Type B pancreatic cell (in vitro differentiated cells): Measurements from ENCODE around the gene ERC2. TPM values are rescaled to one million over a fixed set of nuclear protein-coding genes. Genes with fewer than 3 reads are reported as not detected.

Experiments
- DNase-seq: peaks from one replicate; pipeline ENCODE4 v3.0.0; 2021; ENCODE audit warnings: mixed read lengths; ENCODE audit not compliant: unreplicated experiment; ENCODE audit errors: extremely low spot score
- H3K27ac Mint-ChIP-seq: 2 replicates; pipeline ENCODE4 v1.8.0; 2021; ENCODE audit warnings: mild to moderate bottlenecking, mixed read lengths
- H3K27me3 Mint-ChIP-seq: 2 replicates; pipeline ENCODE4 v1.8.0; 2021; ENCODE audit warnings: mixed read lengths
- H3K36me3 Mint-ChIP-seq: 2 replicates; pipeline ENCODE4 v1.8.0; 2021; ENCODE audit warnings: mixed read lengths
- H3K4me1 Mint-ChIP-seq: one replicate; pipeline ENCODE4 v1.8.0; 2021; ENCODE audit warnings: mixed read lengths; ENCODE audit not compliant: unreplicated experiment
- H3K4me3 Mint-ChIP-seq: 2 replicates; pipeline ENCODE4 v1.8.0; 2021; ENCODE audit warnings: mild to moderate bottlenecking, mixed read lengths
- H3K9me3 Mint-ChIP-seq: 2 replicates; pipeline ENCODE4 v1.8.0; 2021; ENCODE audit warnings: mixed read lengths
- total RNA-seq: library from RNA; stranded (reverse); gene quantifications from 2 replicates; pipeline ENCODE4 v1.2.1, GENCODE V29; 2021; ENCODE audit warnings: low replicate concordance
- TF ChIP-seq, protein P1 (sequence below): fragments of 200-600 bp; sonication (generic); conservative IDR thresholded peaks from 2 replicates; pipeline ENCODE4 v1.5.0; 2021; ENCODE audit warnings: antibody characterized with exemption, mild to moderate bottlenecking

The ERC2 gene
- total RNA-seq, 1 donor from 2014 or later, result 6.1 TPM

GRCh38 chr3:56190130-56190529, 278.1 kb downstream of the ERC2 start:
- no peaks in the 10 kb centered on the region for H3K4me1 Mint-ChIP-seq
- H3K27ac Mint-ChIP-seq, result no peak overlapping the region
- H3K27me3 Mint-ChIP-seq, result no peaks in the 10 kb centered on the region
- no peak for DNase-seq
- H3K4me3 Mint-ChIP-seq, result no peak overlapping the region
- TF ChIP-seq, protein P1, sequence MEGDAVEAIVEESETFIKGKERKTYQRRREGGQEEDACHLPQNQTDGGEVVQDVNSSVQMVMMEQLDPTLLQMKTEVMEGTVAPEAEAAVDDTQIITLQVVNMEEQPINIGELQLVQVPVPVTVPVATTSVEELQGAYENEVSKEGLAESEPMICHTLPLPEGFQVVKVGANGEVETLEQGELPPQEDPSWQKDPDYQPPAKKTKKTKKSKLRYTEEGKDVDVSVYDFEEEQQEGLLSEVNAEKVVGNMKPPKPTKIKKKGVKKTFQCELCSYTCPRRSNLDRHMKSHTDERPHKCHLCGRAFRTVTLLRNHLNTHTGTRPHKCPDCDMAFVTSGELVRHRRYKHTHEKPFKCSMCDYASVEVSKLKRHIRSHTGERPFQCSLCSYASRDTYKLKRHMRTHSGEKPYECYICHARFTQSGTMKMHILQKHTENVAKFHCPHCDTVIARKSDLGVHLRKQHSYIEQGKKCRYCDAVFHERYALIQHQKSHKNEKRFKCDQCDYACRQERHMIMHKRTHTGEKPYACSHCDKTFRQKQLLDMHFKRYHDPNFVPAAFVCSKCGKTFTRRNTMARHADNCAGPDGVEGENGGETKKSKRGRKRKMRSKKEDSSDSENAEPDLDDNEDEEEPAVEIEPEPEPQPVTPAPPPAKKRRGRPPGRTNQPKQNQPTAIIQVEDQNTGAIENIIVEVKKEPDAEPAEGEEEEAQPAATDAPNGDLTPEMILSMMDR, result no peak
- no peaks in the 10 kb centered on the region for H3K36me3 Mint-ChIP-seq
- no peaks in the 10 kb centered on the region for H3K9me3 Mint-ChIP-seq

GRCh38 chr3:56189536-56189935, 278.7 kb downstream of the ERC2 start:
- TF ChIP-seq, protein P1, result no peak
- Mint-ChIP-seq H3K27me3 (no peaks in the 10 kb centered on the region), H3K36me3 (no peaks in the 10 kb centered on the region), H3K27ac (no peak overlapping the region), H3K4me1 (no peaks in the 10 kb centered on the region), H3K9me3 (no peaks in the 10 kb centered on the region), H3K4me3 (no peak overlapping the region)
- DNase-seq, result no peak

DNA sequence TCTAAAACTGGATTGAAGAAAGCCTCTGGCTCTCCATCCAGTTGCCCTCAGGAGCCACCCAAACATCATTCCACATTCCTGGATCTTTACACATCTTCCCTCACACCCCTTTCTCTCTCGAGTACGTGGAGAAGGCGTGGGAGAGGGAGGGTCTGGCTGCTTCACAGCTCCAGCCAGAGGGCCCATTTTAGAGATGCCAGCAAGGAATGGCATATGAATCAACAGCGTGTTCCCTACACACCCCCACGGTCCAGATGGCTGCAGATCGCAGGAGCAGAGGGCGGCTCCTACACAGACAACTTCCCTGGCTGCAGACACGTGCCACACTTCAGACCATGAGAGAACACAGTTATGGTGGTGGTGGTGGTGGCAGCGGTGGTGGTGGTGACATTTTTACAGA, 280.1 kb downstream of the ERC2 start:
- Mint-ChIP-seq H3K27me3 (no peaks in the 10 kb centered on the region), H3K9me3 (no peaks in the 10 kb centered on the region), H3K4me1 (no peaks in the 10 kb centered on the region), H3K27ac (no peak overlapping the region), H3K36me3 (no peaks in the 10 kb centered on the region), H3K4me3 (no peak overlapping the region)
- no peak for DNase-seq
- TF ChIP-seq, protein P1, result no peak

- no peak for DNase-seq
- Mint-ChIP-seq H3K4me3 (no peak overlapping the region), H3K27me3 (no peaks in the 10 kb centered on the region), H3K36me3 (no peaks in the 10 kb centered on the region), H3K4me1 (no peaks in the 10 kb centered on the region), H3K9me3 (no peaks in the 10 kb centered on the region), H3K27ac (no peak overlapping the region)
- TF ChIP-seq, protein P1, result no peak
Observed at GRCh38 chr3:56187051-56187450, 281.2 kb downstream of the ERC2 start.

GRCh38 chr3:56185827-56186226, 282.4 kb downstream of the ERC2 start:
- Mint-ChIP-seq H3K4me3 (no peak overlapping the region), H3K27ac (no peak overlapping the region), H3K9me3 (no peaks in the 10 kb centered on the region), H3K36me3 (no peaks in the 10 kb centered on the region), H3K27me3 (no peaks in the 10 kb centered on the region), H3K4me1 (no peaks in the 10 kb centered on the region)
- DNase-seq, result no peak
- TF ChIP-seq, protein P1, result no peak

DNA sequence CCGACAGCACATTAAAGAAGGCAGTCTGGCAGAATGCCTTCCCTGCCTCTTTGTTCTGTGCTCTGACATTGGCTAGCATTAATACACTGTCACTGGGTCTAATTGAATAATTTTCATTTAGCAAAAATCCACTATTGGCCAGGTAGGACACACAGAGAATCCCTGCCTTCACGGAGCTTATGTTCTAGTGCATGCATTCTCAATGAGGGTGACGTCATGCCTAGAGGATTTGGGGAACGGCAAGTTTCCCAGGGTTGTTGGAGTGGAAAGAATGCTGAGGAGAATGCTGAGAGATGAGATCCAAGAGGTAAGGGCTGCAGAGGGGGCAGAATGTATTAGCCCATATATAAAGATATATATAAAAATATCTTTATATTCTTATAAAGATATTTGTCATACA, 284.7 kb downstream of the ERC2 start:
- no peak overlapping the region for H3K27ac Mint-ChIP-seq
- TF ChIP-seq, protein P1, result no peak
- no peak overlapping the region for H3K4me3 Mint-ChIP-seq
- H3K9me3 Mint-ChIP-seq, result peaks cover 6% of the 10 kb centered on the region
- H3K4me1 Mint-ChIP-seq, result no peaks in the 10 kb centered on the region
- no peaks in the 10 kb centered on the region for H3K27me3 Mint-ChIP-seq
- H3K36me3 Mint-ChIP-seq, result no peaks in the 10 kb centered on the region
- no peak for DNase-seq
